ENCODE measurements around the gene PCDHGB4.

DNA sequence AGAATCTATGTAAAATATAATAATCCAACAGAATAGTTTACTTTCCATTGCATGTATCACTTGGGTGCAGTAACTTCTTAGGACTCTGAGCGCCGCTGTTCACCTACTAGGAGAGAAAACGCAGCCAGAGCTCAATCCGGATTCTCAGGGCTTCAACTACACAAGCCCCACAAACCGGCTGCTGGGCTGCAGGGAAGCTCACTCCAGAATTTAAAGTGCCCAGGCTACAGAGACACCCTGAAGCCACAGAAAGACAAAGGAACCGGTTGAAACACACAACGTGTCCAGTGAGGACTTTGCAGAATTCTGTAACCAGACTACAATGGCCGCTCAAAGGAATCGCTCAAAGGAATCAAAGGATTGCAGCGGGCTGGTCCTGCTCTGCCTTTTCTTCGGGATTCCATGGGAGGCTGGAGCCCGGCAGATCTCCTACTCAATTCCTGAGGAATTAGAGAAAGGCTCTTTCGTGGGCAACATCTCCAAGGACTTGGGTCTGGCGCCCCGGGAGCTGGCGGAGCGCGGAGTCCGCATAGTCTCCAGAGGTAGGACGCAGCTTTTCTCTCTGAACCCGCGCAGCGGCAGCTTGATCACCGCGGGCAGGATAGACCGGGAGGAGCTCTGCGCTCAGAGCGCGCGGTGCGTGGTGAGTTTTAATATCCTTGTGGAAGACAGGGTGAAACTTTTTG lies 25.5 kb downstream of the PCDHGB4 start, which contains the start of gene PCDHGA10:
- TF ChIP-seq, protein P1, sequence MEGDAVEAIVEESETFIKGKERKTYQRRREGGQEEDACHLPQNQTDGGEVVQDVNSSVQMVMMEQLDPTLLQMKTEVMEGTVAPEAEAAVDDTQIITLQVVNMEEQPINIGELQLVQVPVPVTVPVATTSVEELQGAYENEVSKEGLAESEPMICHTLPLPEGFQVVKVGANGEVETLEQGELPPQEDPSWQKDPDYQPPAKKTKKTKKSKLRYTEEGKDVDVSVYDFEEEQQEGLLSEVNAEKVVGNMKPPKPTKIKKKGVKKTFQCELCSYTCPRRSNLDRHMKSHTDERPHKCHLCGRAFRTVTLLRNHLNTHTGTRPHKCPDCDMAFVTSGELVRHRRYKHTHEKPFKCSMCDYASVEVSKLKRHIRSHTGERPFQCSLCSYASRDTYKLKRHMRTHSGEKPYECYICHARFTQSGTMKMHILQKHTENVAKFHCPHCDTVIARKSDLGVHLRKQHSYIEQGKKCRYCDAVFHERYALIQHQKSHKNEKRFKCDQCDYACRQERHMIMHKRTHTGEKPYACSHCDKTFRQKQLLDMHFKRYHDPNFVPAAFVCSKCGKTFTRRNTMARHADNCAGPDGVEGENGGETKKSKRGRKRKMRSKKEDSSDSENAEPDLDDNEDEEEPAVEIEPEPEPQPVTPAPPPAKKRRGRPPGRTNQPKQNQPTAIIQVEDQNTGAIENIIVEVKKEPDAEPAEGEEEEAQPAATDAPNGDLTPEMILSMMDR (IDR thresholded peaks at IDR 0.05) = peak in 1 of 4 experiments; percentile 4
- TF ChIP-seq POLR2A (IDR thresholded peaks at IDR 0.05) = no peak

Data from uterus (tissue), 2 donors.